ENCODE data around the gene GRK3.

GRK3 gene

GRCh38 chr22:25760294-25760693 lies 195.8 kb downstream of the GRK3 start:
- peaks cover 1% of the 10 kb centered on the region for H3K36me3 Mint-ChIP-seq (ENCODE audit: insufficient read depth)
- H3K9me3 Mint-ChIP-seq: no peaks in the 10 kb centered on the region
- no peaks in the 10 kb centered on the region for H3K27me3 Mint-ChIP-seq
- no peak overlapping the region for H3K27ac Mint-ChIP-seq (ENCODE audit: low read depth)
- no peak for ATAC-seq (replicated peaks; ENCODE audit: extremely low read depth, poor library complexity, severe bottlenecking)
- no peak overlapping the region for H3K4me3 Mint-ChIP-seq
- no peaks in the 10 kb centered on the region for H3K4me1 Mint-ChIP-seq
- no peak for DNase-seq (ENCODE audit: low spot score in 2 of 2)

- Mint-ChIP-seq H3K4me3 (no peak overlapping the region), H3K4me1 (no peaks in the 10 kb centered on the region), H3K27me3 (peaks cover 2% of the 10 kb centered on the region), H3K27ac (ENCODE audit: low read depth) (no peak overlapping the region), H3K36me3 (ENCODE audit: insufficient read depth) (peaks cover 1% of the 10 kb centered on the region), H3K9me3 (no peaks in the 10 kb centered on the region)
- DNase-seq (ENCODE audit: low spot score in 2 of 2): no peak
- no peak for ATAC-seq (replicated peaks; ENCODE audit: extremely low read depth, poor library complexity, severe bottlenecking)
Measured at GRCh38 chr22:25760848-25761595, 196.5 kb downstream of the GRK3 start.

- Mint-ChIP-seq H3K9me3 (peaks cover 8% of the 10 kb centered on the region), H3K27ac (ENCODE audit: low read depth) (no peak overlapping the region), H3K27me3 (peaks cover 13% of the 10 kb centered on the region), H3K4me1 (no peaks in the 10 kb centered on the region), H3K36me3 (ENCODE audit: insufficient read depth) (peaks cover 1% of the 10 kb centered on the region), H3K4me3 (no peak overlapping the region)
- DNase-seq (ENCODE audit: low spot score in 2 of 2) (no peak), ATAC-seq (replicated peaks; ENCODE audit: extremely low read depth, poor library complexity, severe bottlenecking) (no peak)
Measured at GRCh38 chr22:25762147-25762546, 197.7 kb downstream of the GRK3 start.

DNA sequence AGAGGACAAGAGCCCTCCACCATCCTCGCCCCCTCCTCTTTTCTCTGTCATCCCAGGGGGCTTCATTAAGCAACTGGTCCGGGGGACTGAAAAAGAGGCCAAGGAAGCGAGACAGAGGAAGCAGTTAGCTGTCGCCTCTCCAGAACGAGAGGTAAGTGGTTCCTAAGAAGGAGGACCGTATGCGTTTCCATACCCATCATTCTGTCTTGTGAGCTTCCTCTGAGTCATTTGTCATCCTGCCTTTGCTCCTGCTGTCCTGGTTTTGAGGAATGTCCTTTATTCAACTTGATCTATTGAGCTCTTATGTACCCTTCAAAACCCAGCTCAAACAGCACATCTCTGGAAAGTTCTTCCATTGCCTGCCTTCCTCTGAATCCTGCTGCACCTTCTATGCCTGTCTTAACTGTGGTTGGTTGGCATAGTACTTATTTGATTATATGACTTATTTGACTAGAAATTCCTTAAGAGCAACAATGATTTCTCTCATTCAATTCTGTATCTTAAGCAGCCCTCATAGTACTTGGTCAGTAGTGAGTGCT lies 198.8 kb downstream of the GRK3 start:
- H3K9me3 Mint-ChIP-seq: peaks cover 8% of the 10 kb centered on the region
- H3K36me3 Mint-ChIP-seq (ENCODE audit: insufficient read depth): peaks cover 1% of the 10 kb centered on the region
- no peak for ATAC-seq (replicated peaks; ENCODE audit: extremely low read depth, poor library complexity, severe bottlenecking)
- H3K4me1 Mint-ChIP-seq: no peaks in the 10 kb centered on the region
- peaks cover 24% of the 10 kb centered on the region for H3K27me3 Mint-ChIP-seq
- H3K27ac Mint-ChIP-seq (ENCODE audit: low read depth): no peak overlapping the region
- DNase-seq (ENCODE audit: low spot score in 2 of 2): no peak
- no peak overlapping the region for H3K4me3 Mint-ChIP-seq

GRCh38 chr22:25764270-25765015 lies 200.0 kb downstream of the GRK3 start:
- no peaks in the 10 kb centered on the region for H3K4me1 Mint-ChIP-seq
- DNase-seq (ENCODE audit: low spot score in 2 of 2): no peak
- H3K4me3 Mint-ChIP-seq: no peak overlapping the region
- peaks cover 1% of the 10 kb centered on the region for H3K36me3 Mint-ChIP-seq (ENCODE audit: insufficient read depth)
- peaks cover 8% of the 10 kb centered on the region for H3K9me3 Mint-ChIP-seq
- ATAC-seq (replicated peaks; ENCODE audit: extremely low read depth, poor library complexity, severe bottlenecking): no peak
- H3K27ac Mint-ChIP-seq (ENCODE audit: low read depth): no peak overlapping the region
- peaks cover 35% of the 10 kb centered on the region for H3K27me3 Mint-ChIP-seq

GRCh38 chr22:25765016-25765367 lies 200.5 kb downstream of the GRK3 start:
- no peaks in the 10 kb centered on the region for H3K4me1 Mint-ChIP-seq
- H3K4me3 Mint-ChIP-seq: no peak overlapping the region
- DNase-seq (ENCODE audit: low spot score in 2 of 2) (no peak), ATAC-seq (replicated peaks; ENCODE audit: extremely low read depth, poor library complexity, severe bottlenecking) (no peak)
- H3K27ac Mint-ChIP-seq (ENCODE audit: low read depth): no peak overlapping the region
- peaks cover 8% of the 10 kb centered on the region for H3K9me3 Mint-ChIP-seq
- H3K27me3 Mint-ChIP-seq: peaks cover 35% of the 10 kb centered on the region
- H3K36me3 Mint-ChIP-seq (ENCODE audit: insufficient read depth): peaks cover 1% of the 10 kb centered on the region

- peaks cover 35% of the 10 kb centered on the region for H3K27me3 Mint-ChIP-seq
- DNase-seq (ENCODE audit: low spot score in 2 of 2) (no peak), ATAC-seq (replicated peaks; ENCODE audit: extremely low read depth, poor library complexity, severe bottlenecking) (no peak)
- H3K4me1 Mint-ChIP-seq: no peaks in the 10 kb centered on the region
- H3K9me3 Mint-ChIP-seq: peaks cover 8% of the 10 kb centered on the region
- peaks cover 1% of the 10 kb centered on the region for H3K36me3 Mint-ChIP-seq (ENCODE audit: insufficient read depth)
- no peak overlapping the region for H3K27ac Mint-ChIP-seq (ENCODE audit: low read depth)
- no peak overlapping the region for H3K4me3 Mint-ChIP-seq
Measured at GRCh38 chr22:25765801-25766200, 201.3 kb downstream of the GRK3 start.

- no peak for ATAC-seq (replicated peaks; ENCODE audit: extremely low read depth, poor library complexity, severe bottlenecking)
- Mint-ChIP-seq H3K4me3 (no peak overlapping the region), H3K9me3 (peaks cover 8% of the 10 kb centered on the region), H3K36me3 (ENCODE audit: insufficient read depth) (peaks cover 1% of the 10 kb centered on the region), H3K27ac (ENCODE audit: low read depth) (no peak overlapping the region), H3K27me3 (peaks cover 35% of the 10 kb centered on the region), H3K4me1 (no peaks in the 10 kb centered on the region)
- no peak for DNase-seq (ENCODE audit: low spot score in 2 of 2)
Measured at GRCh38 chr22:25766418-25766817, 201.9 kb downstream of the GRK3 start.

- H3K9me3 Mint-ChIP-seq: peaks cover 8% of the 10 kb centered on the region
Measured at GRCh38 chr22:25770333-25770732, 205.9 kb downstream of the GRK3 start.

GRCh38 chr22:25772288-25772687 lies 207.8 kb downstream of the GRK3 start:
- ATAC-seq (replicated peaks; ENCODE audit: extremely low read depth, poor library complexity, severe bottlenecking): no peak
- peaks cover 38% of the 10 kb centered on the region for H3K27me3 Mint-ChIP-seq
- no peak overlapping the region for H3K27ac Mint-ChIP-seq (ENCODE audit: low read depth)
- no peak overlapping the region for H3K4me3 Mint-ChIP-seq
- no peaks in the 10 kb centered on the region for H3K9me3 Mint-ChIP-seq
- H3K4me1 Mint-ChIP-seq: peaks cover 6% of the 10 kb centered on the region
- no peaks in the 10 kb centered on the region for H3K36me3 Mint-ChIP-seq (ENCODE audit: insufficient read depth)
- DNase-seq (ENCODE audit: low spot score in 2 of 2): no peak

More at GRCh38 chr22:25770333-25770732, 205.9 kb downstream of the GRK3 start:
- ATAC-seq (replicated peaks; ENCODE audit: extremely low read depth, poor library complexity, severe bottlenecking) (no peak), DNase-seq (ENCODE audit: low spot score in 2 of 2) (no peak)
- Mint-ChIP-seq H3K27ac (ENCODE audit: low read depth) (no peak overlapping the region), H3K4me3 (no peak overlapping the region), H3K4me1 (peaks cover 6% of the 10 kb centered on the region), H3K27me3 (peaks cover 45% of the 10 kb centered on the region), H3K36me3 (ENCODE audit: insufficient read depth) (no peaks in the 10 kb centered on the region)

DNA sequence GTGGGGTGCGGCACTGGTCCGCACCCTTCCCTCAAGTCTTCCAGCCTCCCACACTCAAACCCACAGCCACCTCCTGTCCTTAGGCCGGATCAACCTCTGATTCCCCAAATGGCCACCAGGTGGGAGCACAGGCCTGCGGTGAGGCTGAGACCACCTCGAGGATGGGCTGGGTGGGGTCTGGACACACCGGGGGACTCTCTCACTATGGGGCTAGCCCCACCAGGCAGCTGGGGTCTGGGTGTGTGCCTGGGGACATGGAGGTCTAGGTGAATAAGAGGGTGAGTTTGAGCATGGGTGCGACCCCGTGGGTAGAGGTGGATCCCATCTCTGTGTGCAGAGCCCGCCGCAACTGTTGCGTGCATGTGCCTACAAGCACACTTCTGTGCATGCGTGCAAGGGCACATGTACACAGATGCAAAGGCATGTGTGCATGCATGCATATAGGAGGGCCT lies 210.1 kb downstream of the GRK3 start:
- no peak overlapping the region for H3K27ac Mint-ChIP-seq (ENCODE audit: low read depth)
- DNase-seq (ENCODE audit: low spot score in 2 of 2): no peak

DNA sequence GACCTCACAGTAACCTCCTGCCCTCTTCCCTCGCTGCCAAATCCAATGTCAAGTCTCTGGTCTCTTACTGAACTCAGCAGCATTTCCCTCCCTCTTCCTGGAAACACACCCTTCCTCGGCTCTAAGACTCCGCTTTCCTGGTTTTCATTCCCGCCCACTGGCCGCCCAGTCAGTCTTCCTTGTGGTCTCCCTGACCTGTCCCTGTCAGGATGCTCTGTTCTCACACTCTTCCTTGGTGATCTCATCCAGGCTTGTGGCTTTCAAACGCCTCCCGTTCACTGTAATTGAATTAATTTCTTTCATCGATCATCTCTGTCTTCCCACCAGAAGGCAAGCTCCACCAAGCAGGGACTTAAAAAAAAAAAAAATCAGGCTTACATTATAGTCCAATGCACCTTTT lies 211.1 kb downstream of the GRK3 start:
- Mint-ChIP-seq H3K4me1 (peaks cover 6% of the 10 kb centered on the region), H3K27me3 (peaks cover 17% of the 10 kb centered on the region), H3K9me3 (no peaks in the 10 kb centered on the region), H3K27ac (ENCODE audit: low read depth) (no peak overlapping the region), H3K36me3 (ENCODE audit: insufficient read depth) (no peaks in the 10 kb centered on the region), H3K4me3 (no peak overlapping the region)
- no peak for DNase-seq (ENCODE audit: low spot score in 2 of 2)
- ATAC-seq (replicated peaks; ENCODE audit: extremely low read depth, poor library complexity, severe bottlenecking): no peak

More for the DNA sequence above, 210.1 kb downstream of the GRK3 start:
- Mint-ChIP-seq H3K4me1 (peaks cover 6% of the 10 kb centered on the region), H3K36me3 (ENCODE audit: insufficient read depth) (no peaks in the 10 kb centered on the region), H3K27me3 (peaks cover 17% of the 10 kb centered on the region), H3K4me3 (no peak overlapping the region), H3K9me3 (no peaks in the 10 kb centered on the region)
- ATAC-seq (replicated peaks; ENCODE audit: extremely low read depth, poor library complexity, severe bottlenecking): no peak

- ATAC-seq (replicated peaks; ENCODE audit: extremely low read depth, poor library complexity, severe bottlenecking) (no peak), DNase-seq (ENCODE audit: low spot score in 2 of 2) (no peak)
- peaks cover 17% of the 10 kb centered on the region for H3K27me3 Mint-ChIP-seq
- no peaks in the 10 kb centered on the region for H3K9me3 Mint-ChIP-seq
- H3K27ac Mint-ChIP-seq (ENCODE audit: low read depth): no peak overlapping the region
- H3K36me3 Mint-ChIP-seq (ENCODE audit: insufficient read depth): no peaks in the 10 kb centered on the region
- H3K4me1 Mint-ChIP-seq: peaks cover 6% of the 10 kb centered on the region
- H3K4me3 Mint-ChIP-seq: no peak overlapping the region
Measured at GRCh38 chr22:25777411-25777810, 212.9 kb downstream of the GRK3 start.

All from central memory CD8-positive, alpha-beta T cell (primary cell).